PC-3 (cell line): ENCODE data around the gene SMCO1. TPM values are rescaled to one million over a fixed set of nuclear protein-coding genes. Genes with fewer than 3 reads are reported as not detected.
A peak's percentile ranks its signal among the peaks of the same experiment; 100 is the strongest.
"Not testable (repeated sequence)": the region's sequence is repeated elsewhere in the genome, so short reads cannot be mapped to it uniquely, and the experiment has no call there.

Experiments
- ATAC-seq: fragments of 200-7000 bp; cut with Tn5 transposase; 2 replicates; pipeline ENCODE4 v1.9.1; 2020; ENCODE audit warnings: mild to moderate bottlenecking, moderate library complexity
- BruUV-seq: library from RNA; stranded (reverse); fragments of 400-500 nt; replicated peaks from 2 replicates; lab custom pipeline; 2021; lab: Mats Ljungman, UMichigan
- CTCF ChIA-PET: fragments of 300-600 bp; sonication (Branson Sonifier 250); formaldehyde crosslinking; loops from one replicate; lab custom pipeline; 2022; ENCODE audit warnings: antibody characterized with exemption; lab: Charles Lee
- POLR2A ChIA-PET: fragments of 300-600 bp; sonication (Branson Sonifier 250); formaldehyde crosslinking; loops from one replicate; lab custom pipeline; 2022; ENCODE audit warnings: antibody characterized with exemption; ENCODE audit not compliant: unreplicated experiment; lab: Charles Lee
- DNase-seq: peaks from one replicate; pipeline ENCODE4 v3.0.0-alpha.2; 2015
- H2AFZ ChIP-seq: fragments of 300-600 bp; sonication (generic); 2 replicates; pipeline ENCODE4 v1.6.0; 2016; ENCODE audit warnings: antibody characterized with exemption, low read length
- H3F3A ChIP-seq: fragments of 300-600 bp; sonication (generic); one replicate; pipeline ENCODE4 v1.6.0; 2017; ENCODE audit warnings: antibody characterized with exemption, low read length, control low read depth, mild to moderate bottlenecking; ENCODE audit not compliant: unreplicated experiment
- H3K27ac ChIP-seq: fragments of 300-600 bp; sonication (generic); 2 replicates; pipeline ENCODE4 v1.5.1; 2016; ENCODE audit warnings: mild to moderate bottlenecking, low read length
- H3K27me3 ChIP-seq: fragments of 300-600 bp; sonication (generic); 2 replicates; pipeline ENCODE4 v1.6.1; 2016; ENCODE audit warnings: low read length, mixed read lengths
- H3K36me3 ChIP-seq: fragments of 300-600 bp; sonication (generic); 2 replicates; pipeline ENCODE4 v1.6.1; 2016; ENCODE audit warnings: low read depth, mixed run types, low read length, mixed read lengths
- H3K4me1 ChIP-seq: fragments of 300-600 bp; sonication (generic); 2 replicates; pipeline ENCODE4 v1.5.1; 2016; ENCODE audit warnings: low read length; ENCODE audit not compliant: insufficient read depth
- H3K4me2 ChIP-seq: fragments of 300-600 bp; sonication (generic); 2 replicates; pipeline ENCODE4 v1.6.0; 2016; ENCODE audit warnings: low read length
- H3K4me3 ChIP-seq: fragments of 300-600 bp; sonication (generic); 2 replicates; pipeline ENCODE4 v1.5.1; 2016; ENCODE audit warnings: mild to moderate bottlenecking, low read length, mixed read lengths
- H3K79me2 ChIP-seq: fragments of 300-600 bp; sonication (generic); 2 replicates; pipeline ENCODE4 v1.6.1; 2017; ENCODE audit warnings: low read length, mixed read lengths
- H3K9ac ChIP-seq: fragments of 300-600 bp; sonication (generic); 2 replicates; pipeline ENCODE4 v1.6.0; 2016; ENCODE audit warnings: mild to moderate bottlenecking, low read length
- H3K9me2 ChIP-seq: fragments of 300-600 bp; sonication (generic); replicated peaks from 2 replicates; pipeline ENCODE4 v1.6.1; 2016; ENCODE audit warnings: mixed run types, low read length, mixed read lengths
- H3K9me3 ChIP-seq: fragments of 300-600 bp; sonication (generic); 2 replicates; pipeline ENCODE4 v1.6.1; 2016; ENCODE audit warnings: low read length, mixed read lengths
- H4K20me1 ChIP-seq: fragments of 300-600 bp; sonication (generic); 2 replicates; pipeline ENCODE4 v1.6.1; 2016; ENCODE audit warnings: low read length, mixed read lengths
- EZH2 ChIP-seq: fragments of 300-600 bp; sonication (generic); IDR thresholded peaks from one replicate; pipeline ENCODE4 v1.6.1; 2017; ENCODE audit warnings: antibody characterized with exemption, mild to moderate bottlenecking, low read length; ENCODE audit not compliant: unreplicated experiment
- EZH2phosphoT487 ChIP-seq: fragments of 300-600 bp; sonication (generic); IDR thresholded peaks from 2 replicates; pipeline ENCODE4 v1.6.1; 2018; ENCODE audit warnings: mild to moderate bottlenecking, antibody characterized with exemption, low read length, borderline replicate concordance
- intact Hi-C: fragments of 100-400 bp; cut with micrococcal nuclease; formaldehyde crosslinking; loops from 2 replicates; pipeline ENCODE4 v1.9.0; 2023
- total RNA-seq: library from RNA; depleted of rRNA; stranded (reverse); fragments of >200 nt; gene quantifications from 2 replicates; pipeline ENCODE4 v1.2.3, GENCODE V29; 2014
- TF ChIP-seq, protein P1 (sequence below): fragments of 300-600 bp; sonication (generic); conservative IDR thresholded peaks from 2 replicates; pipeline ENCODE4 v1.5.1; 2017; ENCODE audit warnings: antibody characterized with exemption, low read depth, mild to moderate bottlenecking, low read length

SMCO1 gene
- total RNA-seq, 1 experiment from 2014 or later = not detected

DNA sequence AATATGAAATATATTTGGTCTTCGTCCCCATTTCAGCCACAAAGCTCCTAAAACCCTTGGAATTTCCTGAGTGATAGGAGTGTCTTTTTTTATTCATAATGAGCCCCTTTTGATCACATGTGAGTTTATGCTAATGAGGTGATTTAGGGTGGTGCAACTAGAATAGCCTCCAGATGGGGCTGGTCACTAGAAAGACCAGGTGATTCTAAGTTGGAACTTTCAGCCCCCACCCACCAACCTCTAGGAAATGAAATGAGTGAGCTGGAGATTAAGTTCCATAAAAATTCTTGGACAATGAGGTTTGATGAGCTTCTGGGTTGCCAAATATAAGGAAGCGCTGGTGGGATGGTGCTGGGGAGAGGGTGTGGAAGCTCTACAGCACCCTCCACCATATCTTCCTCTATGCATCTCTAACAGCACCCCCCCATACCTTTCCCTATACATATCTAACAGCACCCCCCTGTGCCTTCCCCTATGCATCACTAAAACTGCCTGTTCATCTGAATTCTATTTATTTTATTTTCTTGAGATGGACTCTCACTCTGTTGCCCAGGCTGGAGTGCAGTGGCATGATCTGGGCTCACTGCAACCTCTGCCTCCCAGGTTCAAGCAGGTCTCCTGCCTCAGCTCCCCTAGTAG is 2.1 kb upstream of the SMCO1 start:
- Histone ChIP-seq H3K27ac (no peak overlapping the region), H3K36me3 (no peaks in the 10 kb centered on the region; the same call in 1 of the 2 replicates), H3K79me2 (no peaks in the 10 kb centered on the region), H3K9me3 (peaks cover 19% of the 10 kb centered on the region), H3K4me1 (no peaks in the 10 kb centered on the region), H3K27me3 (no peaks in the 10 kb centered on the region), H3K4me3 (no peak overlapping the region), H3K9ac (no peak overlapping the region), H4K20me1 (no peaks in the 10 kb centered on the region), H2AFZ (no peak overlapping the region), H3K4me2 (no peak overlapping the region), H3F3A (no peaks in the 10 kb centered on the region), H3K9me2 (no peaks in the 10 kb centered on the region)
- intact Hi-C loops = no loop called here
- no peak for TF ChIP-seq EZH2phosphoT487
- TF ChIP-seq EZH2 = no peak
- TF ChIP-seq, protein P1, sequence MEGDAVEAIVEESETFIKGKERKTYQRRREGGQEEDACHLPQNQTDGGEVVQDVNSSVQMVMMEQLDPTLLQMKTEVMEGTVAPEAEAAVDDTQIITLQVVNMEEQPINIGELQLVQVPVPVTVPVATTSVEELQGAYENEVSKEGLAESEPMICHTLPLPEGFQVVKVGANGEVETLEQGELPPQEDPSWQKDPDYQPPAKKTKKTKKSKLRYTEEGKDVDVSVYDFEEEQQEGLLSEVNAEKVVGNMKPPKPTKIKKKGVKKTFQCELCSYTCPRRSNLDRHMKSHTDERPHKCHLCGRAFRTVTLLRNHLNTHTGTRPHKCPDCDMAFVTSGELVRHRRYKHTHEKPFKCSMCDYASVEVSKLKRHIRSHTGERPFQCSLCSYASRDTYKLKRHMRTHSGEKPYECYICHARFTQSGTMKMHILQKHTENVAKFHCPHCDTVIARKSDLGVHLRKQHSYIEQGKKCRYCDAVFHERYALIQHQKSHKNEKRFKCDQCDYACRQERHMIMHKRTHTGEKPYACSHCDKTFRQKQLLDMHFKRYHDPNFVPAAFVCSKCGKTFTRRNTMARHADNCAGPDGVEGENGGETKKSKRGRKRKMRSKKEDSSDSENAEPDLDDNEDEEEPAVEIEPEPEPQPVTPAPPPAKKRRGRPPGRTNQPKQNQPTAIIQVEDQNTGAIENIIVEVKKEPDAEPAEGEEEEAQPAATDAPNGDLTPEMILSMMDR = no peak
- ChIA-PET POLR2A (interaction anchor here (0.6 kb wide), 1 partner anchor 11 kb away, joined by 3 read pairs; no protein-coding TSS in a partner anchor), CTCF (no interaction called here)
- DNase-seq (peak; percentile 17), ATAC-seq (no peak; the same call in 1 of the 2 replicates)
- BruUV-seq = no TSS peak

DNA sequence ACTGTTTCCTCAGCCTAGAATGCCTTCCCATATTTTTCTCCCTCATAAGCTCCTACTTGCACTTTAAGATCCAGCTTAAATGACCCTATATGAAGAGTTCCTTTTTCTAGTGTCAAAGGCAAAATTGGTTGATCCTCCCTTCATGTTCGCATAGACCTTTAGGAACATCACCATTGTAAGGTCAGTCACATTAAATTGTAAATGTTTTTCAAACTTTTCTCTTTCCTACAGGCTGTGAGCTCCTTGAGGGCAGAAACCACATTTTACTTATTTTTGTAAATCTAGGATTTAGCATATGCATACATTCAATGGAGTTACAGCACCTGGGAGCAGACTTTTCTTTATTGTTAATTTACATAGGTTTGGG is 813 bp downstream of the SMCO1 start:
- H3K9ac ChIP-seq = no peak overlapping the region
- intact Hi-C loops = no loop called here
- no TSS peak for BruUV-seq
- DNase-seq = no peak
- H3K4me3 ChIP-seq = no peak overlapping the region
- ChIA-PET CTCF (no interaction called here), POLR2A (no interaction called here)
- no peak overlapping the region for H2AFZ ChIP-seq
- no peaks in the 10 kb centered on the region for H3K9me2 ChIP-seq
- H3K27ac ChIP-seq = no peak overlapping the region
- H3K36me3 ChIP-seq = no peaks in the 10 kb centered on the region; the same call in 1 of the 2 replicates
- no peaks in the 10 kb centered on the region for H3K27me3 ChIP-seq
- H4K20me1 ChIP-seq = no peaks in the 10 kb centered on the region
- no peaks in the 10 kb centered on the region for H3F3A ChIP-seq
- peaks cover 2% of the 10 kb centered on the region; the same call in 1 of the 2 replicates for H3K9me3 ChIP-seq
- H3K4me1 ChIP-seq = no peaks in the 10 kb centered on the region
- ATAC-seq = no peak
- no peak overlapping the region for H3K4me2 ChIP-seq
- no peak for TF ChIP-seq EZH2
- TF ChIP-seq, protein P1 = no peak
- no peak for TF ChIP-seq EZH2phosphoT487
- no peaks in the 10 kb centered on the region for H3K79me2 ChIP-seq

DNA sequence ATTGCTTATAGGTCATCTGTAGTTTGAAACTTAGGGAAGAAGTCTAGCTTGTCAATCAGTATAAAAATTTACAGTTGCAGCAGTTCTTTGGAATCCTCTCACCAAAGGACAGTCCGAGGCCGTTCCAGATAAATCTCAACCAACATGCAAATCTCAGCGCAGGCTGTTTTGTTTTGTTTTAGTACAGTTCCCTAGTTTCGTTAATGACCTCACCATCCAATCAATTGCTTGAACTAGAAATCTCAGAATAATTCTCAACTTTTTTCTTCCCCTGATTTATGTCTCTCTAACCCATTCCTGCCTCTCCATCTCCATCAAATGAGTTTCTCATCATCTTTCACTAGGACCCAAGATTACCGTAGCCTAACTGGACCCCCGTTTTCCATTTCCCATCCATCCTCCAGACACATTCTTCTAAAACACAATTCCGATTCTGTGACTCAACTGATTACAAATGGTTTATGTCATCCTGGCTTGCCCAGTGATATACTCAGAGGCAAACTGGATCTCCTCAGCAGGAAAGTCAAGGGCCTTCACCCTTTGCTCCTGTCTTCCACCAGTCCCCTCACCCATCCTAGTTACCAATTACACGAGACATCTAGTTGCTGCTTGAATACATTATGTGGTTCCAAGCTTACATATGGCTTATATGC is 1.3 kb downstream of the SMCO1 start:
- no TSS peak for BruUV-seq
- Histone ChIP-seq H3K36me3 (no peaks in the 10 kb centered on the region), H2AFZ (no peak overlapping the region), H3K9ac (no peak overlapping the region), H3K9me2 (no peaks in the 10 kb centered on the region), H3K79me2 (no peaks in the 10 kb centered on the region), H3K9me3 (no peaks in the 10 kb centered on the region), H4K20me1 (no peaks in the 10 kb centered on the region), H3K4me2 (no peak overlapping the region), H3K27ac (no peak overlapping the region), H3K27me3 (no peaks in the 10 kb centered on the region), H3K4me3 (no peak overlapping the region), H3F3A (no peaks in the 10 kb centered on the region), H3K4me1 (no peaks in the 10 kb centered on the region)
- TF ChIP-seq EZH2 (no peak), EZH2phosphoT487 (no peak)
- TF ChIP-seq, protein P1 = no peak
- intact Hi-C loops = no loop called here
- ATAC-seq (no peak), DNase-seq (peak; percentile 17)
- CTCF ChIA-PET = no interaction called here
- POLR2A ChIA-PET = no interaction called here

DNA sequence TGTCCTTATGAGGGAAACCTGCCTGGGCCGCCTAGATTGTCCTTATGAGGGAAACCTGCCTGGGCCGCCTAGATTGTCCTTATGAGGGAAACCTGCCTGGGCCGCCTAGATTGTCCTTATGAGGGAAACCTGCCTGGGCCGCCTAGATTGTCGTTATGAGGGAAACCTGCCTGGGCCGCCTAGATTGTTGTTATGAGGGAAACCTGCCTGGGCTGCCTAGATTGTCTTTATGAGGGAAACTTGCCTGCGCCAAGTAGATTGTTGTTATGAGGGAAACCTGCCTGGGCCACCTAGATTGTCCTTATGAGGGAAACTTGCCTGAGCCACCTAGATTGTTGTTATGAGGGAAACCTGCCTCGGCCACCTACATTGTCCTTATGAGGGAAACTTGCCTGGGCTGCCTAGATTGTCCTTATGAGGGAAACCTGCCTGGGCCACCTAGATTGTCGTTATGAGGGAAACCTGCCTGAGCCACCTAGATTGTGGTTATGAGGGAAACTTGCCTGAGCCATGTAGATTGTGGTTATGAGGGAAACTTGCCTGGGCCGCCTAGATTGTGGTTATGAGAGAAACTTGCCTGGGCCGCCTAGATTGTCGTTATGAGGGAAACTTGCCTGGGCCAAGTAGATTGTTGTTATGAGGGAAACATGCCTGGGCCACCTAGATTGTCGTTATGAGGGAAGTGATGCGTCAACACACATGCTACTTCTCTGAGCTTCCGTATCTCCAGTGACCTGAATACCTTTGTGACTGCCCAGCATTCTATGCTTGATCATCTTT is 3.3 kb downstream of the SMCO1 start:
- H3K9me3 ChIP-seq, BruUV-seq, H4K20me1 ChIP-seq, H3K36me3 ChIP-seq, DNase-seq, H2AFZ ChIP-seq, H3K27ac ChIP-seq, CTCF ChIA-PET, H3K4me2 ChIP-seq, intact Hi-C loops, H3K4me1 ChIP-seq, H3F3A ChIP-seq, ATAC-seq, H3K79me2 ChIP-seq, H3K27me3 ChIP-seq, H3K9ac ChIP-seq, H3K9me2 ChIP-seq, POLR2A ChIA-PET, H3K4me3 ChIP-seq: not testable (repeated sequence)
